ENCODE measurements around the gene ZNF474. TPM values are rescaled to one million over a fixed set of nuclear protein-coding genes. Genes with fewer than 3 reads are reported as not detected.

ZNF474 gene
- under 0.01 TPM in 2 replicates for total RNA-seq

DNA sequence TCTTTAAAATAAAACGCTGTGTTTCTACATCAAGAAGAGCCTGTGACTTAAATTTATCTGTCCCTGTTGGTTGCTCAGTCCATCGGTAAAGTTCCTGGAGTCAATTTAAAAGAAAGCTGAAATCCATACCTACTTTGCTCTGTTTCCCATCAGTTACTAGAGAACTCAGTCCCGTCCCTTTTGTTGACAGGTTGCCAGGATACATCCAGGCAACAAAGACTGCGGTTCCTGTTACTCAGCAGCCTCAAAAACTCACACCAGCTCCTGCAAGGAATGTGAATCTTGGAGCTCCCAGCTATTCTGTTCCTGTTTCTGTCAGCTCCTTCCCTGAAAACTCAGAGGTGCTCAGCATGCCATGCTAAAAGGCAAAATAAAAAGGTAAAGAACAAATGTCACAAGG is at the start of gene ZNF474:
ZNF474 (plus strand) TSS at position 241 of the 400 bp plus-strand sequence. CDS start 22,445 bp downstream, outside the sequence.

Other genes with a start within 250 kb of the ZNF474 start
- gene SRFBP1, start 167.6 kb upstream of the ZNF474 start, total RNA-seq: 14.7 and 28.3 TPM in 2 replicates
- 26.4 and 45.9 TPM in 2 replicates for gene LOX, start 51.3 kb upstream of the ZNF474 start, total RNA-seq
- under 0.01 and 0.20 TPM in 2 replicates for gene SNCAIP, start 182.7 kb downstream of the ZNF474 start, total RNA-seq